DOHH2 (cell line): ENCODE data around the gene CIAO3.

ENCODE experiments used
- EZH2phosphoT487 ChIP-seq: fragments of 200-600 bp; sonication (generic); IDR thresholded peaks from 2 replicates; pipeline ENCODE4 v1.6.1; 2017; ENCODE audit warnings: borderline replicate concordance, mild to moderate bottlenecking, antibody characterized with exemption, low read length, moderate library complexity, mixed read lengths
- TF ChIP-seq, protein P1 (sequence below): fragments of 200-600 bp; sonication (generic); IDR thresholded peaks from one replicate; pipeline ENCODE4 v1.5.1; 2014; ENCODE audit warnings: antibody characterized with exemption, mild to moderate bottlenecking, low read depth, low read length; ENCODE audit not compliant: poor library complexity, severe bottlenecking

DNA sequence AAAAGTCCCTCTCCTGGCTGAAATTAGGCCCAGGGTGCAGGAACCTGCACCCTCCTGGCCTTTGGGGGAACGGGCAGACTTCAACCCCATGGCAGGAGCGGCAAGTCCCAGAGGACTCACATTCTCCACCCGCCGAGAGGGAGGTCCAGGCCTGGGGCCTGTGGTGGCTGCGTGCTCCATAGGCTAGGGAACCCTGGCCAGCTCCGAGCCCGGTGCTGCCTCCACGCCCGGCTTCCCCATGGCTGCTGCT lies 14.7 kb downstream of the CIAO3 start:
- TF ChIP-seq, protein P1, sequence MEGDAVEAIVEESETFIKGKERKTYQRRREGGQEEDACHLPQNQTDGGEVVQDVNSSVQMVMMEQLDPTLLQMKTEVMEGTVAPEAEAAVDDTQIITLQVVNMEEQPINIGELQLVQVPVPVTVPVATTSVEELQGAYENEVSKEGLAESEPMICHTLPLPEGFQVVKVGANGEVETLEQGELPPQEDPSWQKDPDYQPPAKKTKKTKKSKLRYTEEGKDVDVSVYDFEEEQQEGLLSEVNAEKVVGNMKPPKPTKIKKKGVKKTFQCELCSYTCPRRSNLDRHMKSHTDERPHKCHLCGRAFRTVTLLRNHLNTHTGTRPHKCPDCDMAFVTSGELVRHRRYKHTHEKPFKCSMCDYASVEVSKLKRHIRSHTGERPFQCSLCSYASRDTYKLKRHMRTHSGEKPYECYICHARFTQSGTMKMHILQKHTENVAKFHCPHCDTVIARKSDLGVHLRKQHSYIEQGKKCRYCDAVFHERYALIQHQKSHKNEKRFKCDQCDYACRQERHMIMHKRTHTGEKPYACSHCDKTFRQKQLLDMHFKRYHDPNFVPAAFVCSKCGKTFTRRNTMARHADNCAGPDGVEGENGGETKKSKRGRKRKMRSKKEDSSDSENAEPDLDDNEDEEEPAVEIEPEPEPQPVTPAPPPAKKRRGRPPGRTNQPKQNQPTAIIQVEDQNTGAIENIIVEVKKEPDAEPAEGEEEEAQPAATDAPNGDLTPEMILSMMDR, result no peak
- TF ChIP-seq EZH2phosphoT487, result no peak
